Measurements from ENCODE around the gene GLIS1. TPM values are rescaled to one million over a fixed set of nuclear protein-coding genes. Genes with fewer than 3 reads are reported as not detected.

GLIS1 gene
- total RNA-seq, 2 donors from 2014 or later = not detected

DNA sequence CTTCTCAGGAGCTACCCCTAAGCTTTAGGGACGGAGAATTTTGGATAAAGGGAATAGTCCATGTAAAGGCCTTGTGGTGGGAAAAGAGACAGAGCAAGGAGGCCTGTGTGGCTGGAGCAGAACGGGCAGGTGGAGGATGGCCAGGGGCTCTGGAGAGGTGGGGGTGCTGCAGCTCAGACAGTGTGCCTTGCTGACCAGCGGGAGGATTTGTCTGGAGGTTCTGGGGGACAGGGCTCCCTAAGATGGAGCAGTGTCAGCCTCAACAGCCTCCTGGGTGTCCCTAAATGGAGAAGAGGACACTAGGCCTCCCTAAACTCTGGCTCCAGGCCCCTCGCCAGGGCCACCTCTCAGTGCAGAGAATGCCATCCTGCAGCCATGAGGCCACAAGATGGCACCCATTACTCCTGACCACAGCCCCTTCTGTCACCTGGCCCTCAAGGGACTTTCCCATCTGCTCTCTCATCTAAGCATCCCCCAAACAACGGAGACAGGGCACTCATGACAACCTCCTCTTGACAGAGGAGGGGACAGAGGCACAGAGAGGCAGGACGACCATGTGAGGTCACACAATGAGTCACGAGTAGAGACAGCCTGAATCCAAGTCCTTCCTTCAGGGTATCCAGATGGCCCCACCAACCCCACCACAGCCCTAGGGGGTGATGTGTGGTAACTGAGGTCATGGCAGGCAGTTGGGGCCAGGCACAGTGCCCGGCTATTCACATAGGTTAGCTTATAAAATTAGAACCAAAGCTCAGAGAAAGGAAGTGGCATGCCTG, 185.0 kb downstream of the GLIS1 start:
- ATAC-seq (replicated peaks in 1 of 2) = peak; percentile 67 to 74
- Mint-ChIP-seq H3K36me3 (ENCODE audit: insufficient read depth in 2 of 2) (no peaks in the 10 kb centered on the region), H3K4me3 (peak overlapping the region in 1 of 2 donors; percentile 50), H3K27me3 (ENCODE audit: low read depth) (peaks cover 11% of the 10 kb centered on the region), H3K4me1 (ENCODE audit: low read depth) (peaks cover 14% of the 10 kb centered on the region), H3K27ac (no peak overlapping the region), H3K9me3 (peaks cover 2 to 4% of the 10 kb centered on the region in 2 donors)
- DNase-seq = peak; percentile 11 to 20

DNA sequence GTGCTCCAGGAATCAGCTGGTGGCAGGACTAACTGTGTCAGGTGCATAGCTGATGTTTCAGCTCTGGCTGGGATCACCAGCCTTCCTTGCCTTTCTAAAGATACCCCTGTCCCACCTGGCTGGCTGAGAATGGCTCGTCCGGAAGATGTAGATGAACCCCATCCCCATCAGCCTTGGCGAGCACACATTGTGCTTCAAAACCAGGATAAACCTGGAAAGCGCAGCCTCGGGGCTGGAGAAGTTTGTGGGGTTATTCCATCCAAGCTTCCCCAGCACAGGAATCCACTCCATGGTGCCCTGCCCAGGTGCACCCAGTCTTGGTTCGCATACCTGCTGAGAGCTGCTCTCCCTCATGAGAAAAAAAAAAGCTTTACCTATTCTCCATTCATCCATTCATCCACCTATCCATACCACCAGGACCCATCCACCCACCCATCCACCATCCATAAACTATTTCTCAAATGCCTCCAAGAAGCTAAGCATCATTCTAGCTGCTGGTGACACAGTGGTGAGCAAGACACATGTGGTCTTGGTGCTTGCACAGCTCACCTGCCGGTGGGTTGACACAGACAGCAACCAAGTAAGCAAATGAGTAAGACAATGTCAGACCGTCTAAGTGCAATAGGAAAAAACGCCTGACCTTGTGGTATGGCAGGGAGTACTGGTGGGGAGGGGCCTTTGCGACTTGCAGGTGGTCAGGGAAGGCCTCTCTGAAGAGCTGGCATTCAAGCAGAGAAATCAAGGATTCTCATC, 185.8 kb downstream of the GLIS1 start:
- H3K36me3 Mint-ChIP-seq (ENCODE audit: insufficient read depth in 2 of 2) = no peaks in the 10 kb centered on the region

DNA sequence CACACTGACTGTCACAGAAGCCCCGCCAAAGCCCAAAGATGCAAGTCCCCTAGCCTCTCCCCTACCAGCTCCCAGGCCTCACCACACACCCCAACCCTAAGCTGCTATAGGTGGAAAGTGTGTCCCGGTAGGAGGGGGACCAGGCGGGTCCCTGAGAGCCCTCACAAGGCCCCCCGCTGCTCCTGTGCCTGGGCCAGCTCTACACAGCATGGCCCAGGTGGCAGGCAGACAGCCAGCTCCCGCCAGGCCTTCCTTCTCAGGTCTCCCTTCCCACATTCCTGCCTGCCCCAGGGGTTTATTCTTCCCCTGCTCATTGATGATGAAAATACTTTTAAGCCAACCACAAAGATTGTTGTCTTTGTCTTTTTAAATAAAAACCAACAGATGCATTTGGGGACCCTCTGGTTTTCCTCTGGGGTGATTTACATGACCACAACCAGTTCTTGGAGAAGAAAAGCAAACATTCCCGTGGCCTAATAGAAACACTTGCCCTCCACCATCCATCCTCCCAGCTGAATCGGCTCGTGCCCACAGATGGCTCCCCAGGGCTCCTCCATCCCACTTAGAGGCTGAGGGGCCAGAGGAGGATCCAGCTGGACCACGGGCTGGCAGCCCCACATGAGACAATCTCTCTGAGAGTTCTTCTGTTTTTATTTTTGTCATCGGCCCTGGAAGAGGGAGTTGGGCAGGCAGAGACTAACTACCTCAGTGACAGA, 186.7 kb downstream of the GLIS1 start:
- Mint-ChIP-seq H3K4me1 (ENCODE audit: low read depth) (peaks cover 14% of the 10 kb centered on the region), H3K9me3 (peaks cover 2 to 4% of the 10 kb centered on the region in 2 donors), H3K27ac (no peak overlapping the region), H3K36me3 (ENCODE audit: insufficient read depth in 2 of 2) (no peaks in the 10 kb centered on the region), H3K4me3 (no peak overlapping the region), H3K27me3 (ENCODE audit: low read depth) (peaks cover 11% of the 10 kb centered on the region)
- no peak for DNase-seq
- no peak for ATAC-seq (replicated peaks in 1 of 2)

More for the DNA sequence above, 185.8 kb downstream of the GLIS1 start:
- H3K27me3 Mint-ChIP-seq (ENCODE audit: low read depth) = peaks cover 11% of the 10 kb centered on the region
- DNase-seq (peak; percentile 16 to 30), ATAC-seq (replicated peaks in 1 of 2) (peak; percentile 77 to 78)
- H3K27ac Mint-ChIP-seq = no peak overlapping the region
- H3K4me3 Mint-ChIP-seq = peak overlapping the region in 1 of 2 donors; percentile 50
- peaks cover 14% of the 10 kb centered on the region for H3K4me1 Mint-ChIP-seq (ENCODE audit: low read depth)
- peaks cover 2 to 4% of the 10 kb centered on the region in 2 donors for H3K9me3 Mint-ChIP-seq

DNA sequence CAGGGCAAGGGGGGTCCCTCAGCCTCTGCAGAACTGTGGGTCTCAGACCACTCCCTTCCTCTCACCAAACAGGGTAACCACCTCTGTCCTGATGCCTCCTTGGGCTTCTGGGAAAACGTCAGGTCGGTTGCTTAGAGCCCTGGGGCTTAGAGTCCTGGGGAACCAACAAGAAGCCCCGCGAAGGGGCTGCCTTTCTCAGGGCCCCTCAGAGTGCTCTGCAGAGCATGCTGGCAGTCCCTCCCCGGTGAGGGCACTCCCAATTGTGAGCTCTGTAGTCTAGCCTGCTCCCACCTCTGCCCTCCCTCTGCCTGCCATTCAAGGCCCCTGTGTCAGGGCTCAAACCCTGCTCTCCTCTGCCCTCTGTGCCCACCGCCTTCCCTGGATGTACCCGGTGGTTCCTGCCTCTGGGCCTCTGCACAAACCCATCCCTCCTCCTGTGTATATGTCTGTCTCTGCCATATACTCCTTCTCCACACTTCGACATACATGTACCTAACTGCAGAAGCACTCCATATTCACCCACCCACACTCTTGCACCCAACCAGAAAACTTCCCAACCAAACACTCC, 187.5 kb downstream of the GLIS1 start:
- no peaks in the 10 kb centered on the region for H3K36me3 Mint-ChIP-seq (ENCODE audit: insufficient read depth in 2 of 2)
- peaks cover 14% of the 10 kb centered on the region for H3K4me1 Mint-ChIP-seq (ENCODE audit: low read depth)
- H3K27me3 Mint-ChIP-seq (ENCODE audit: low read depth) = peaks cover 11% of the 10 kb centered on the region
- DNase-seq (no peak), ATAC-seq (replicated peaks in 1 of 2) (no peak)
- no peak overlapping the region for H3K27ac Mint-ChIP-seq
- peaks cover 2 to 4% of the 10 kb centered on the region in 2 donors for H3K9me3 Mint-ChIP-seq
- no peak overlapping the region for H3K4me3 Mint-ChIP-seq

DNA sequence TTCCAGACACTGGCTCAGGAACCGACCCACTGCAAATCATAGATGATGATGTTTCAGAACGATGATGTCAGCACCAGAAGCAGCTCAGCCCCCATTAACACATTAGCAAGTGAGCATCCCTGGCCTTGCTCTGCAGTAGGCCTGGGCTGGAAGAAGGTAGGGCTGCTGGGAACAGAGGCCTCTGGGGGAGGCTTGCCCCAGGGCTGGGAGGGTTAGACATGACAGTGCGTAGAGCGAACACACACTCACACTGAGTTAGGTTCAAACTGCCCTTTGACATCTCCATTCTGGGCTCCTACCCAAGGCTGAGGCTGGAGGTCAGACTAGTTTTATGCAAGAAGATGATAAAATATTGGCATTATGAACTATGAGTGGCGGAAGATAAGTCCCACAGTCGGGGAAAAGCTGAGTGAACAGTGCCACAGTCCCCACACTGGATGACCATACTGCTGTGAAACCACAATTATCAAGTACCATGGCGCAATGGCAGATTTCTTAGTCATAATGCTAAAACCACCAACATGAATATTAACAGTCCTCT, 188.7 kb downstream of the GLIS1 start:
- H3K9me3 Mint-ChIP-seq = peaks cover 2 to 4% of the 10 kb centered on the region in 2 donors
- H3K27ac Mint-ChIP-seq = no peak overlapping the region
- H3K36me3 Mint-ChIP-seq (ENCODE audit: insufficient read depth in 2 of 2) = no peaks in the 10 kb centered on the region
- DNase-seq (no peak), ATAC-seq (replicated peaks in 1 of 2) (no peak)
- H3K27me3 Mint-ChIP-seq (ENCODE audit: low read depth) = peaks cover 11% of the 10 kb centered on the region
- peaks cover 14% of the 10 kb centered on the region for H3K4me1 Mint-ChIP-seq (ENCODE audit: low read depth)
- no peak overlapping the region for H3K4me3 Mint-ChIP-seq

DNA sequence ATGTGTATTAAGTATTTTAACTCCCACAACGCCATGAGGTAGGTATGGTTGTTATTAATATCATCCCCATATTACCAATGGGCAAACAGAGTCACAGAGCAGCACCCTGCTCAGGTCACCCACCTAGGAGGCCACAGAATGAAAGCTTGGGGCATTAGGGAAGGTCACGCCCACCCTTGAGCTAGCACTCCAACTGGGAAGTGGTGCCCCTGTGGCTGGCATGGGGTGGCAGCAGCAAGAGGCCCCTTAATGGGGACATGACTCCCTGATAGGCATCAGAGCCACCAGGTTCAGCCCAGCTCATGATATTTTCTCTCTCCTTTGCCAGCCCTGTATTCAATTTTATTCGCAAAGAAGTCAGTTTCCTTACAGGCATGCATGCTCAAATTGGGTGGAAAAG, 189.2 kb downstream of the GLIS1 start:
- no peaks in the 10 kb centered on the region for H3K36me3 Mint-ChIP-seq (ENCODE audit: insufficient read depth in 2 of 2)
- peaks cover 11% of the 10 kb centered on the region for H3K27me3 Mint-ChIP-seq (ENCODE audit: low read depth)
- DNase-seq (no peak), ATAC-seq (replicated peaks in 1 of 2) (no peak)
- H3K4me1 Mint-ChIP-seq (ENCODE audit: low read depth) = peaks cover 14% of the 10 kb centered on the region
- no peak overlapping the region for H3K27ac Mint-ChIP-seq
- peaks cover 2 to 4% of the 10 kb centered on the region in 2 donors for H3K9me3 Mint-ChIP-seq
- no peak overlapping the region for H3K4me3 Mint-ChIP-seq

DNA sequence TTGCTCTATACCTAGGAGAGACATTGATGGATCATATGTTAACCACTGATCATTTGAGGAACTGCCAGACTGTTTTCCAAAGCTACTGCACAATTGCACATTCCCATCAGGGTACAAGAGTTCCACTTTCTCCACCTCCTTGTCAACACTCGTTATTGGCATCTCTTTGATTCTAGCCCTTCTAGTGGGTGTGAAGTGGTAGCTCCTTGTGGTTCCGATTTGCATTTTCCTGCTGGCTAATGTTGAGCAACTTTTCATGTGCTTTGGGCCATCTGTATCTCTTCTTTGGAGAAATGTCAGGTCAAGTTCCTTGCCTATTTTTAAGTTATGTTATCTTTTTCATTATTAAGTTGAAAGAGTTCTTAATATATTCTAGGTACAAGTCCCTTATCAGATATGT, 189.7 kb downstream of the GLIS1 start:
- Mint-ChIP-seq H3K27me3 (ENCODE audit: low read depth) (peaks cover 11% of the 10 kb centered on the region), H3K9me3 (peaks cover 2 to 4% of the 10 kb centered on the region in 2 donors), H3K4me1 (ENCODE audit: low read depth) (peaks cover 14% of the 10 kb centered on the region), H3K4me3 (no peak overlapping the region), H3K27ac (no peak overlapping the region), H3K36me3 (ENCODE audit: insufficient read depth in 2 of 2) (no peaks in the 10 kb centered on the region)
- no peak for ATAC-seq (replicated peaks in 1 of 2)
- no peak for DNase-seq

DNA sequence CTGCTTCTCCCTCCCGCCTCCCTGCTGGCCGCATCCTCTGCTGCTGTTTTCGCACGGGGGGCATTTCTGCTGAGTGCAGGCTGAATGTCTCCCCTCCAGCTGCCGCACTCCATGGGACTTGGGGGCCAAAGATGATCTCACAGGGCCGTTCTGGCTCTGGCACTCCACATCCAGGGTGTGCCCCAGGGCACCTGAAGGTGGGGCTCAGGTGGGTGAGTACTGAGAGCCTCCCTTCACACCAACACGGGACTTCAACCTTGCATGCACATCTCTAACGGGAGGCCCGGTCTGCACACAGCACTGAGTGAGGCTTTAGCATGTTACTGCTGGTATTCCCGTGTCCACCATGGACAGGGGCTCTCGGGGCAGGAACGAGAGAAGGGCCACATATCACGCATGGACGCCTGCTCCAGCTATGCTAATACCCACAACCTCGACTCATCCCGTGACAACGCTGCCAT, 190.9 kb downstream of the GLIS1 start:
- ATAC-seq (replicated peaks in 1 of 2) (no peak), DNase-seq (no peak)
- peaks cover 2% of the 10 kb centered on the region for H3K4me1 Mint-ChIP-seq (ENCODE audit: low read depth)
- H3K27ac Mint-ChIP-seq = no peak overlapping the region
- H3K27me3 Mint-ChIP-seq (ENCODE audit: low read depth) = peaks cover 11% of the 10 kb centered on the region
- no peaks in the 10 kb centered on the region for H3K36me3 Mint-ChIP-seq (ENCODE audit: insufficient read depth in 2 of 2)
- H3K4me3 Mint-ChIP-seq = no peak overlapping the region
- H3K9me3 Mint-ChIP-seq = no peaks in the 10 kb centered on the region

DNA sequence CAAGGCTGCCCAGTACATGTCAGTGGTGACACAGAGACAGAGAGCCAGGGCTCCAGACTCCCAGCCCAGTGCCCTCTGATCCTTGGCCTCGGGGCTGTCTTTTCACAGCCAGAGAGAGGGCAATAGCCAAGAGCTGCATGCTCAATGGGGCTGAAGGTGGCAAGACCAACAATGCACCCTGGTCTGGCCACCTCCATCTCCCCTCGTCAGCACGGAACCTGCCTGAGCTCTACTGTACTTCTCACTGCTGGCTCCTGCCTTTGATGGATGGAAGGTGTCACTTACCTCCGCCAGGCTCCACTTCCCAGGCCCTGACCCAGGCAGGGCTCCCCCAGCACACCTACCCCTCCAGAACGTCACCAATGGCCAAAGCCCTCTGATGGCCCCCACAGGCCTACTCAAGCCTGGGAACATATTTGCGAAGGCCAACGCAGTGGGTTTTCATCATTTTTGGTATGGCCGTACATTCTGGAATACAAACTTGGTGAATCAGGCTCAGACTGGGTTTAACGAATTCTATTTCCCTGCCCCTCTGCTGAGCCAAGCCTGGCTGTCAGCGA, 191.7 kb downstream of the GLIS1 start:
- Mint-ChIP-seq H3K9me3 (no peaks in the 10 kb centered on the region), H3K4me3 (no peak overlapping the region), H3K27ac (no peak overlapping the region), H3K36me3 (ENCODE audit: insufficient read depth in 2 of 2) (no peaks in the 10 kb centered on the region), H3K4me1 (ENCODE audit: low read depth) (no peaks in the 10 kb centered on the region), H3K27me3 (ENCODE audit: low read depth) (peaks cover 8% of the 10 kb centered on the region)
- ATAC-seq (replicated peaks in 1 of 2) (no peak), DNase-seq (no peak)

DNA sequence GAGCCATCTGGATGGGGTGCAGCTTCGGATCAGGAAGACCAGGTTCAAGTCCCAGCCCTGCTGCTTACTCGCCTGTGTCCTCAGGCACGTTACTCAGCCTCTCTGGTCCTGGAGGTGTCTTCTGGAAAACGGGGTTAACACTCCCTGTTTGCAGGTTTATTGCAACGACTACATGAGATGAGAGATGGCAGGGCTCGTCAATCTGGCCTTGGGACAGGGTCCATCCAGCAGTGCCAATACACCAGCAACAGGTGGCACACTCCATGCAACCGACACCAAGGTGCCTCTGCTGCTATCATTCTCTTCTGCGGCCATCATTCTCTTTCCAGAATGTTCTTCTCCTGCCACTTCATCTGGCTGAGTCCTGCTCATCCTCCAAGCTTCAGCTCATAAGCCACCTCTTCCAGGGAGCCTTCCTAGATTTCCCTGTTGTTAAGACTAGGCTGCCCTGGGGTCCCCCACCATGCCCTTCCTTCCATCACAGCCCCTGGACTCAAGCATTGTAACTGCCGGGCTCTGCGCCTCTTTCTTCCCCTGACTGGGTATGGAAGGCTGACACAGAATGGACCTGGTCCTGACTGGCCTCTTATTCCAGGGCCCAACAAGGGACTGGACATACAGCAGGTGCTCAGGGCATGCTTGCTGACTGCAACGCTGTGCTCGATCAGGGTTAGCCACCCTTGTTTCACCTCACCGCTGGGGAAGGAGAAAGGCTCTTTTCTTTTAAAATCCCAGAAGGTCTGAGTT, 192.4 kb downstream of the GLIS1 start:
- Mint-ChIP-seq H3K4me3 (no peak overlapping the region), H3K4me1 (ENCODE audit: low read depth) (no peaks in the 10 kb centered on the region), H3K9me3 (no peaks in the 10 kb centered on the region), H3K27ac (no peak overlapping the region), H3K36me3 (ENCODE audit: insufficient read depth in 2 of 2) (no peaks in the 10 kb centered on the region), H3K27me3 (ENCODE audit: low read depth) (peaks cover under 1% of the 10 kb centered on the region)
- ATAC-seq (replicated peaks in 1 of 2) (no peak), DNase-seq (no peak)

DNA sequence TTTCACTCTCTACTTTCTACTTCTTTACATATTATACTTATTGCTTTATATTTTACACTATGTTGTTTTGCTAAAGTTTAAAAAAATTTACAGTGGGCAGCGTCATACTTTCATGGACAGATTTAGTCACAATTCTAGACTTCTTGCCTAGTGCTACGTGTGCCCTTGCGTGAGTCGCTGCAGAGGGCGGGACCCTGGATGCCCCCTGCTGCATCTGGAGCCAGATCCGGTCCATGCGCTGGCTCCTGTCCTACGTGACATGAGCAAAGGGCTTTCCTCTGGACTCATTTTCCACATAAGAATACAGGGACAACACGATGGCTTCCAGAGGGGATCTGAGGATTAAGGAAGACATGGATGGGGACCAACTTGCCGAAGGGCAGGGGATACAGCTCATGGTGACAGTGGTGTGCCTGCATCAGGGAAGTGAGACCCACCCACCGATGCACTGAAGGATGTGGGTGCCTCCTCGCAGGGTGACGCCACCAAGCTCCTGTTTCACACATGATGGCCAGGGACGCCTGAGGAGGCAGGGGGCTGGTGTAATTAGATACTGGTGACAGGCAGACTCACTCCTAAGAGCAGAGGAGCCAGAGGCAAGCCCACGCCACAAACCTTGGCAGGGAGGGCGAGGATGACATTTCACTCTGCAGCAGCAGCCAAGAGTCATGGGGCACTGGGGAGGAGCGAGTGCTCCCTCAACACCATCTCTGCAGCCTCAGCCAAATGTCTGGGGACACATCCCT, 193.1 kb downstream of the GLIS1 start:
- H3K4me3 Mint-ChIP-seq = no peak overlapping the region
- DNase-seq (no peak), ATAC-seq (replicated peaks in 1 of 2) (no peak)
- H3K27ac Mint-ChIP-seq = no peak overlapping the region
- no peaks in the 10 kb centered on the region for H3K36me3 Mint-ChIP-seq (ENCODE audit: insufficient read depth in 2 of 2)
- no peaks in the 10 kb centered on the region for H3K4me1 Mint-ChIP-seq (ENCODE audit: low read depth)
- no peaks in the 10 kb centered on the region for H3K9me3 Mint-ChIP-seq
- no peaks in the 10 kb centered on the region for H3K27me3 Mint-ChIP-seq (ENCODE audit: low read depth)
